Karpas-422 (cell line): Measurements from ENCODE around the gene ADIG. TPM values are rescaled to one million over a fixed set of nuclear protein-coding genes. Genes with fewer than 3 reads are reported as not detected.

Experiments used
- DNase-seq: peaks from one replicate; pipeline ENCODE4 v3.0.0-alpha.2; 2015
- H2AFZ ChIP-seq: fragments of 200-600 bp; sonication (generic); 2 replicates; pipeline ENCODE4 v1.6.1; 2014; ENCODE audit warnings: antibody characterized with exemption, low read length, mixed read lengths
- H3K27ac ChIP-seq: fragments of 200-600 bp; sonication (generic); 2 replicates; pipeline ENCODE4 v1.5.1; 2014; ENCODE audit warnings: mild to moderate bottlenecking, low read length, moderate library complexity
- H3K27me3 ChIP-seq: fragments of 200-600 bp; sonication (generic); 2 replicates; pipeline ENCODE4 v1.6.1; 2014; ENCODE audit warnings: low read length, mixed read lengths
- H3K36me3 ChIP-seq: fragments of 200-600 bp; sonication (generic); 2 replicates; pipeline ENCODE4 v1.6.1; 2014; ENCODE audit warnings: low read length, mixed read lengths; ENCODE audit not compliant: insufficient read depth
- H3K4me1 ChIP-seq: fragments of 200-600 bp; sonication (generic); 2 replicates; pipeline ENCODE4 v1.6.1; 2014; ENCODE audit warnings: mild to moderate bottlenecking, low read length, mixed read lengths
- H3K4me2 ChIP-seq: fragments of 200-600 bp; sonication (generic); 2 replicates; pipeline ENCODE4 v1.6.1; 2014; ENCODE audit warnings: low read length, low read depth, mild to moderate bottlenecking; ENCODE audit not compliant: poor library complexity, severe bottlenecking
- H3K4me3 ChIP-seq: fragments of 200-600 bp; sonication (generic); 2 replicates; pipeline ENCODE4 v1.5.1; 2014; ENCODE audit warnings: mild to moderate bottlenecking, antibody characterized with exemption, low read length, mixed read lengths
- H3K79me2 ChIP-seq: fragments of 200-600 bp; sonication (generic); 2 replicates; pipeline ENCODE4 v1.6.1; 2014; ENCODE audit warnings: mild to moderate bottlenecking, low read length, mixed read lengths
- H3K9ac ChIP-seq: fragments of 200-600 bp; sonication (generic); 2 replicates; pipeline ENCODE4 v1.6.0; 2014; ENCODE audit warnings: low read length
- H3K9me2 ChIP-seq: fragments of 200-600 bp; sonication (generic), shearing (Covaris generic); replicated peaks from 2 replicates; pipeline ENCODE4 v1.6.0; 2014; ENCODE audit warnings: mild to moderate bottlenecking, low read length, moderate library complexity; ENCODE audit not compliant: insufficient read depth
- H3K9me3 ChIP-seq: fragments of 300-700, 200-600 bp; sonication (generic); 2 replicates; pipeline ENCODE4 v1.6.1; 2014; ENCODE audit warnings: low read length, mixed read lengths
- H4K20me1 ChIP-seq: fragments of 200-600 bp; sonication (generic); 2 replicates; pipeline ENCODE4 v1.6.1; 2014; ENCODE audit warnings: mild to moderate bottlenecking, antibody characterized with exemption, low read length, low read depth; ENCODE audit not compliant: insufficient read depth
- total RNA-seq: library from RNA; depleted of rRNA; stranded (reverse); fragments of >200 nt; shearing (Covaris generic); gene quantifications from 2 replicates; pipeline ENCODE4 v1.2.3, GENCODE V29; 2014; ENCODE audit warnings: low replicate concordance; rRNA removed

Gene ADIG
- not detected in 2 replicates for total RNA-seq

GRCh38 chr20:38581013-38581412, at the start of gene ADIG:
Gene ADIG (plus strand): TSS chr20:38581197. CDS start chr20:38581251, 54 bp downstream.
- H3K4me3 ChIP-seq = no peak within 1 kb of the TSS
- no peaks in the 10 kb centered on the region for H3K79me2 ChIP-seq
- H3K4me2 ChIP-seq = no peak within 1 kb of the TSS
- no peak within 1 kb of the TSS for H3K27ac ChIP-seq
- DNase-seq = no peak
- H3K36me3 ChIP-seq = no peaks in the 10 kb centered on the region
- no peak within 1 kb of the TSS for H2AFZ ChIP-seq
- H3K9me3 ChIP-seq = no peaks in the 10 kb centered on the region
- H3K4me1 ChIP-seq = peaks cover 4% of the 10 kb centered on the region
- no peaks in the 10 kb centered on the region for H3K9me2 ChIP-seq
- no peaks in the 10 kb centered on the region; the same call in 1 of the 2 replicates for H4K20me1 ChIP-seq
- H3K27me3 ChIP-seq = no peaks in the 10 kb centered on the region
- no peak within 1 kb of the TSS for H3K9ac ChIP-seq

GRCh38 chr20:38534756-38535155, 46.2 kb upstream of the ADIG start:
- H3K9me3 ChIP-seq = no peaks in the 10 kb centered on the region
- H4K20me1 ChIP-seq = no peaks in the 10 kb centered on the region
- H3K4me2 ChIP-seq = no peak overlapping the region
- H3K4me1 ChIP-seq = no peaks in the 10 kb centered on the region
- no peak overlapping the region for H3K27ac ChIP-seq
- H3K9ac ChIP-seq = no peak overlapping the region
- no peak for DNase-seq
- H3K36me3 ChIP-seq = peaks cover 68% of the 10 kb centered on the region
- no peaks in the 10 kb centered on the region for H3K27me3 ChIP-seq
- H3K4me3 ChIP-seq = no peak overlapping the region
- H3K9me2 ChIP-seq = no peaks in the 10 kb centered on the region
- no peaks in the 10 kb centered on the region for H3K79me2 ChIP-seq
- no peak overlapping the region for H2AFZ ChIP-seq

- Histone ChIP-seq H3K9ac (no peak overlapping the region), H3K27me3 (no peaks in the 10 kb centered on the region), H3K36me3 (peaks cover 77% of the 10 kb centered on the region), H3K9me2 (no peaks in the 10 kb centered on the region), H3K9me3 (no peaks in the 10 kb centered on the region), H3K4me2 (no peak overlapping the region), H3K4me3 (no peak overlapping the region), H2AFZ (no peak overlapping the region), H3K4me1 (no peaks in the 10 kb centered on the region), H4K20me1 (no peaks in the 10 kb centered on the region), H3K27ac (no peak overlapping the region), H3K79me2 (no peaks in the 10 kb centered on the region)
- no peak for DNase-seq
Measured at GRCh38 chr20:38536310-38536709, 44.7 kb upstream of the ADIG start.

GRCh38 chr20:38537176-38537575, 43.8 kb upstream of the ADIG start:
- Histone ChIP-seq H3K4me1 (no peaks in the 10 kb centered on the region), H3K9me3 (no peaks in the 10 kb centered on the region), H4K20me1 (no peaks in the 10 kb centered on the region), H3K27me3 (no peaks in the 10 kb centered on the region), H3K4me2 (no peak overlapping the region), H3K9me2 (no peaks in the 10 kb centered on the region), H3K4me3 (no peak overlapping the region), H3K36me3 (peaks cover 78% of the 10 kb centered on the region), H3K27ac (no peak overlapping the region), H3K79me2 (no peaks in the 10 kb centered on the region), H3K9ac (no peak overlapping the region), H2AFZ (no peak overlapping the region)
- no peak for DNase-seq

GRCh38 chr20:38538789-38539188, 42.2 kb upstream of the ADIG start:
- Histone ChIP-seq H3K9me3 (no peaks in the 10 kb centered on the region), H3K27ac (no peak overlapping the region), H3K4me3 (no peak overlapping the region), H4K20me1 (no peaks in the 10 kb centered on the region), H3K9me2 (no peaks in the 10 kb centered on the region), H2AFZ (no peak overlapping the region), H3K36me3 (peaks cover 73% of the 10 kb centered on the region), H3K27me3 (no peaks in the 10 kb centered on the region), H3K4me2 (no peak overlapping the region), H3K9ac (no peak overlapping the region), H3K79me2 (no peaks in the 10 kb centered on the region), H3K4me1 (no peaks in the 10 kb centered on the region)
- DNase-seq = no peak

- Histone ChIP-seq H3K4me3 (no peak overlapping the region), H4K20me1 (no peaks in the 10 kb centered on the region), H3K36me3 (peaks cover 48% of the 10 kb centered on the region), H3K4me2 (no peak overlapping the region), H3K9ac (no peak overlapping the region), H2AFZ (no peak overlapping the region), H3K27me3 (no peaks in the 10 kb centered on the region), H3K9me3 (no peaks in the 10 kb centered on the region), H3K9me2 (no peaks in the 10 kb centered on the region), H3K27ac (no peak overlapping the region), H3K79me2 (no peaks in the 10 kb centered on the region), H3K4me1 (no peaks in the 10 kb centered on the region)
- no peak for DNase-seq
Measured at GRCh38 chr20:38543014-38543906, 37.7 kb upstream of the ADIG start.

GRCh38 chr20:38545771-38546170, 35.2 kb upstream of the ADIG start:
- Histone ChIP-seq H3K9ac (no peak overlapping the region), H3K27ac (no peak overlapping the region), H3K9me3 (no peaks in the 10 kb centered on the region), H3K4me2 (no peak overlapping the region), H2AFZ (no peak overlapping the region), H3K9me2 (no peaks in the 10 kb centered on the region), H3K36me3 (peaks cover 36% of the 10 kb centered on the region), H3K79me2 (no peaks in the 10 kb centered on the region), H4K20me1 (no peaks in the 10 kb centered on the region), H3K27me3 (no peaks in the 10 kb centered on the region), H3K4me1 (no peaks in the 10 kb centered on the region; the same call in 1 of the 2 replicates), H3K4me3 (no peak overlapping the region)
- DNase-seq = no peak

GRCh38 chr20:38547288-38548085, 33.5 kb upstream of the ADIG start:
- Histone ChIP-seq H3K79me2 (no peaks in the 10 kb centered on the region), H3K27ac (no peak overlapping the region), H3K4me1 (no peaks in the 10 kb centered on the region; the same call in 1 of the 2 replicates), H3K9ac (no peak overlapping the region), H4K20me1 (no peaks in the 10 kb centered on the region), H3K36me3 (peaks cover 33% of the 10 kb centered on the region), H3K4me2 (no peak overlapping the region), H2AFZ (no peak overlapping the region), H3K4me3 (no peak overlapping the region), H3K9me2 (no peaks in the 10 kb centered on the region), H3K27me3 (no peaks in the 10 kb centered on the region), H3K9me3 (no peaks in the 10 kb centered on the region)
- no peak for DNase-seq
